Stimulated activated CD4-positive, alpha-beta T cell treated with anti-CD3 and anti-CD28 coated beads, Interleukin-12 subunit alpha, Interleukin-12 subunit beta, amount 100 ng/mL, for 4 hours (primary cell): ENCODE data around the gene LIFR.

ENCODE experiments used
- DNase-seq: peaks from one replicate; pipeline ENCODE4 v3.0.0-alpha.2; 2020

The LIFR gene

GRCh38 chr5:38463634-38464521 is 92.6 kb downstream of the LIFR start:
- no peak for DNase-seq

GRCh38 chr5:38462976-38463633 is 93.3 kb downstream of the LIFR start:
- DNase-seq: no peak

GRCh38 chr5:38458174-38458573 is 98.3 kb downstream of the LIFR start:
- no peak for DNase-seq

- DNase-seq: no peak
Measured at GRCh38 chr5:38456657-38457399, 99.6 kb downstream of the LIFR start.

GRCh38 chr5:38455796-38456330 is 100.6 kb downstream of the LIFR start:
- DNase-seq: no peak

- no peak for DNase-seq
Measured at GRCh38 chr5:38453921-38454320, 102.5 kb downstream of the LIFR start.

- DNase-seq: no peak
Measured at GRCh38 chr5:38453506-38453905, 102.9 kb downstream of the LIFR start.

- no peak for DNase-seq
Measured at GRCh38 chr5:38452201-38452600, 104.2 kb downstream of the LIFR start.

- no peak for DNase-seq
Measured at GRCh38 chr5:38451074-38451725, 105.2 kb downstream of the LIFR start.

- DNase-seq: no peak
Measured at GRCh38 chr5:38450627-38451026, 105.8 kb downstream of the LIFR start.

GRCh38 chr5:38448568-38449350 is 107.7 kb downstream of the LIFR start:
- DNase-seq: no peak

GRCh38 chr5:38447786-38448185 is 108.7 kb downstream of the LIFR start:
- DNase-seq: no peak

- no peak for DNase-seq
Measured at GRCh38 chr5:38447056-38447455, 109.4 kb downstream of the LIFR start.

GRCh38 chr5:38446029-38446522 is 110.4 kb downstream of the LIFR start:
- no peak for DNase-seq

- no peak for DNase-seq
Measured at GRCh38 chr5:38445374-38446028, 110.9 kb downstream of the LIFR start.

- DNase-seq: no peak
Measured at GRCh38 chr5:38443390-38443789, 113.1 kb downstream of the LIFR start.

GRCh38 chr5:38442247-38442573 is 114.2 kb downstream of the LIFR start:
- DNase-seq: no peak

- DNase-seq: peak; percentile 72
Measured at GRCh38 chr5:38441453-38442246, 114.8 kb downstream of the LIFR start.

GRCh38 chr5:38438757-38439156 is 117.7 kb downstream of the LIFR start:
- DNase-seq: no peak

GRCh38 chr5:38434966-38435705 is 121.3 kb downstream of the LIFR start:
- no peak for DNase-seq
